GM12891 (cell line): ENCODE data around the gene EYA2.

Experiments
- POLR2A ChIP-seq: IDR thresholded peaks from 2 replicates; pipeline ENCODE4 v1.6.1; 2011; ENCODE audit warnings: low read depth, low read length, control low read depth
- POLR2AphosphoS5 ChIP-seq: IDR thresholded peaks from 2 replicates; pipeline ENCODE4 v1.6.1; 2011; ENCODE audit warnings: low read depth, low read length, control low read depth
- TAF1 ChIP-seq: IDR thresholded peaks from 2 replicates; pipeline ENCODE4 v1.6.1; 2011; ENCODE audit warnings: low read depth, low read length, control low read depth

- TF ChIP-seq POLR2A = no peak
- TF ChIP-seq POLR2AphosphoS5 = no peak
- TF ChIP-seq TAF1 = no peak
Observed at GRCh38 chr20:46995561-46996142, 101.0 kb downstream of the EYA2 start.
